ENCODE results near the gene SOX6.

SOX6 gene

DNA sequence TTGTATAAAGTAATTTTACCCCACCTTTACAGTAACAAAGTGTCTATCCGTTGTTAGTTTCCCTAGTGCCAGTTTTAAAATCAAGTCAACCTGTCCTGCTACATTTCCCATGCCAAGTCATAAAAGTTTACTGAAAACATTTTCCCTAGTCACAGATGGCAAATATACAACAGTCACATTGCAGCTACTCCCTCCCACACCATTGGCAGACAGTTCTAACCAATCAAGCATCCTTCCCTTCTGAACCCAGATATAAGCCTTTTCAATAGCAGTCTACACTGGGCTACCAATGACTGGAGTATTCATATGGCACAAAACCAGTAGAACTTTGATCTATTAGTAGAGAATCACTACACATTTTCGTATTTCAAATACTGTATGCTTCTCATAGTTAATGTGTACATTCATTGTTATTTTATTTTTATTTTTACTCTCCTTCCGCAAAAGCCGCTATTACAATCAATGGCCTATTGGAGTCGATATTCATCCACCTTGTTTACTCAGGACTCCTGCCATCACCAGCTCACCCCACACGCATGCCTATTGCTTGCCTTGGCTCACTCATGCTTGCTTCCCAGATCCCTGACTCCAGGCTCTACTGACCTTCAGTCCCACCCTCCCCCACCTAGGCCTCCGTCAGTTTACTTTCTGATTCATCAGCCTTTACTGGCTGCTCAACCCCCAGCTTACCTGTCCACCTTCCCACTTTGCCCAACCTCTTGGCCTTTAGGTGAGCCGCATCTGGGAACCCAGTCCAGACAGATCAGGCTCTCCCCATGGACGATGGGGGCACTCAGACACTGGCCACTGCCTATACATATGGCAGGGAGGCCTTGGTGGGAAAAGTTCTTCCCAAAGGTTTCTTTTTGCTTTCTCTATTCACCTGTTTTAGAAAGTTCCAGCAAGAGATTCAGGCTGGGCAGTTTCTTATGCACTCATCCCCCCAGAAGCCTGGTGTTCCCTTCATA, 408.4 kb downstream of the SOX6 start:
- Histone ChIP-seq H4K20me1 (ENCODE audit: insufficient read depth, low read length) (no peaks in the 10 kb centered on the region), H3K9me3 (replicated peaks; ENCODE audit: insufficient read depth, low read length) (no peaks in the 10 kb centered on the region), H3F3A (ENCODE audit: insufficient read depth, low read length) (no peaks in the 10 kb centered on the region), H3K4me3 (ENCODE audit: low read length) (no peak overlapping the region), H3K9ac (ENCODE audit: low read length) (no peak overlapping the region), H3K79me2 (ENCODE audit: low read length) (no peaks in the 10 kb centered on the region), H2AFZ (ENCODE audit: low read length) (no peak overlapping the region), H3K4me2 (ENCODE audit: low read depth, low read length) (no peak overlapping the region), H3K36me3 (replicated peaks; ENCODE audit: insufficient read depth, low read length) (no peaks in the 10 kb centered on the region), H3K27me3 (replicated peaks; ENCODE audit: insufficient read depth, low read length) (no peaks in the 10 kb centered on the region), H3K27ac (ENCODE audit: low read length) (no peak overlapping the region), H3K4me1 (ENCODE audit: low read length) (no peaks in the 10 kb centered on the region), H3K9me2 (replicated peaks; ENCODE audit: insufficient read depth, low read length) (no peaks in the 10 kb centered on the region)
- TF ChIP-seq EZH2 (optimal IDR thresholded peaks at IDR 0.05; ENCODE audit: low read depth, low read length) (no peak), EZH2phosphoT487 (IDR thresholded peaks at IDR 0.05; ENCODE audit: low read length) (no peak)
- TF ChIP-seq, protein P1, sequence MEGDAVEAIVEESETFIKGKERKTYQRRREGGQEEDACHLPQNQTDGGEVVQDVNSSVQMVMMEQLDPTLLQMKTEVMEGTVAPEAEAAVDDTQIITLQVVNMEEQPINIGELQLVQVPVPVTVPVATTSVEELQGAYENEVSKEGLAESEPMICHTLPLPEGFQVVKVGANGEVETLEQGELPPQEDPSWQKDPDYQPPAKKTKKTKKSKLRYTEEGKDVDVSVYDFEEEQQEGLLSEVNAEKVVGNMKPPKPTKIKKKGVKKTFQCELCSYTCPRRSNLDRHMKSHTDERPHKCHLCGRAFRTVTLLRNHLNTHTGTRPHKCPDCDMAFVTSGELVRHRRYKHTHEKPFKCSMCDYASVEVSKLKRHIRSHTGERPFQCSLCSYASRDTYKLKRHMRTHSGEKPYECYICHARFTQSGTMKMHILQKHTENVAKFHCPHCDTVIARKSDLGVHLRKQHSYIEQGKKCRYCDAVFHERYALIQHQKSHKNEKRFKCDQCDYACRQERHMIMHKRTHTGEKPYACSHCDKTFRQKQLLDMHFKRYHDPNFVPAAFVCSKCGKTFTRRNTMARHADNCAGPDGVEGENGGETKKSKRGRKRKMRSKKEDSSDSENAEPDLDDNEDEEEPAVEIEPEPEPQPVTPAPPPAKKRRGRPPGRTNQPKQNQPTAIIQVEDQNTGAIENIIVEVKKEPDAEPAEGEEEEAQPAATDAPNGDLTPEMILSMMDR (IDR thresholded peaks at IDR 0.05; ENCODE audit: low read length): no peak
- DNase-seq: no peak

DNA sequence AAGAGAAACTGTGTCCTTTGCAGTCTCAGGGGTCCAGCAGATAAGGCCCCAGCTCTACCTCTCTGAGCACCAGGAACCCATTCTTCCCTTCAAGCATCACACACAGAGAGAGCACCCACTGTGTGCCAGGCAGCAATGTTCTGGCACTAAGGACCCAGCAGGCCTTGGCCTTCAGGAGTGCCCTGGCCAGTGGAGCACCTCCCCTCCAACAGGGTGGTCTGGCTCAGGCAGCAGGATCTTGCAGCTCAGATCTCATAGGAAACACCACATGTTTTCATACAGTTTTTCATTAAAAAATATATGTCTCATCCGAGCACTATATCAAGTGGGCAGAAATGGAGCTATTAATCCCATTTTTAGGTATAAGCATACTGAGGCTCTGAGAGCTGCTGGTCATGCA, 410.6 kb downstream of the SOX6 start:
- Histone ChIP-seq H3K27ac (ENCODE audit: low read length) (no peak overlapping the region), H4K20me1 (ENCODE audit: insufficient read depth, low read length) (no peaks in the 10 kb centered on the region), H3K9me2 (replicated peaks; ENCODE audit: insufficient read depth, low read length) (no peaks in the 10 kb centered on the region), H3K36me3 (replicated peaks; ENCODE audit: insufficient read depth, low read length) (no peaks in the 10 kb centered on the region), H3K9ac (ENCODE audit: low read length) (no peak overlapping the region), H3F3A (ENCODE audit: insufficient read depth, low read length) (no peaks in the 10 kb centered on the region), H3K4me1 (ENCODE audit: low read length) (no peaks in the 10 kb centered on the region), H3K79me2 (ENCODE audit: low read length) (no peaks in the 10 kb centered on the region), H2AFZ (ENCODE audit: low read length) (no peak overlapping the region), H3K9me3 (replicated peaks; ENCODE audit: insufficient read depth, low read length) (no peaks in the 10 kb centered on the region), H3K27me3 (replicated peaks; ENCODE audit: insufficient read depth, low read length) (no peaks in the 10 kb centered on the region), H3K4me2 (ENCODE audit: low read depth, low read length) (no peak overlapping the region), H3K4me3 (ENCODE audit: low read length) (no peak overlapping the region)
- TF ChIP-seq, protein P1 (IDR thresholded peaks at IDR 0.05; ENCODE audit: low read length): no peak
- TF ChIP-seq EZH2 (optimal IDR thresholded peaks at IDR 0.05; ENCODE audit: low read depth, low read length) (no peak), EZH2phosphoT487 (IDR thresholded peaks at IDR 0.05; ENCODE audit: low read length) (no peak)
- DNase-seq: no peak

DNA sequence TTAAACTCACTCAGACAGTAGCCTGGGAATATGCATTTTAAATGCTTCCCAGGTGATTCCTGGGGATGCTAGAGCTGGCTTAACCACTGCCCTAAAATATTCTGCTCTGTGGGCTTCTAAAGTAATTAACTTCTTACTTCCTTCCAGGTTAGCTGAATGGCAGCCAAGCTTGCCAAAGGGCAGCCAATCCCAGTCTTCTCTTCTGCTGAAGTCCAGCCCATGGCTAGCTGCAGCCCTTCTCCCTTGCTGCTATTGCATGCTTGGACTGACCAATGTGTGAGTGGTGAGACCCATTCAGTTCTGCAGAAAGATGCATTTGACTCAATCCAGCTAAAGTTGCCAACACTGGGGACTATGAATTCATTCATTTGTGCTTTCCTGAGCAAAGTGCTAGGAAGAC, 411.9 kb downstream of the SOX6 start:
- no peak for DNase-seq
- H4K20me1 ChIP-seq (ENCODE audit: insufficient read depth, low read length): no peaks in the 10 kb centered on the region
- H3K4me3 ChIP-seq (ENCODE audit: low read length): no peak overlapping the region
- H3K4me1 ChIP-seq (ENCODE audit: low read length): no peaks in the 10 kb centered on the region
- H3K9me2 ChIP-seq (replicated peaks; ENCODE audit: insufficient read depth, low read length): no peaks in the 10 kb centered on the region
- no peak overlapping the region for H3K27ac ChIP-seq (ENCODE audit: low read length)
- TF ChIP-seq EZH2phosphoT487 (IDR thresholded peaks at IDR 0.05; ENCODE audit: low read length): no peak
- no peak for TF ChIP-seq EZH2 (optimal IDR thresholded peaks at IDR 0.05; ENCODE audit: low read depth, low read length)
- TF ChIP-seq, protein P1 (IDR thresholded peaks at IDR 0.05; ENCODE audit: low read length): no peak
- H3K4me2 ChIP-seq (ENCODE audit: low read depth, low read length): no peak overlapping the region
- H3K79me2 ChIP-seq (ENCODE audit: low read length): no peaks in the 10 kb centered on the region
- H3K27me3 ChIP-seq (replicated peaks; ENCODE audit: insufficient read depth, low read length): no peaks in the 10 kb centered on the region
- no peaks in the 10 kb centered on the region for H3K36me3 ChIP-seq (replicated peaks; ENCODE audit: insufficient read depth, low read length)
- H2AFZ ChIP-seq (ENCODE audit: low read length): no peak overlapping the region
- H3K9ac ChIP-seq (ENCODE audit: low read length): no peak overlapping the region
- H3F3A ChIP-seq (ENCODE audit: insufficient read depth, low read length): no peaks in the 10 kb centered on the region
- H3K9me3 ChIP-seq (replicated peaks; ENCODE audit: insufficient read depth, low read length): no peaks in the 10 kb centered on the region

All from MM.1S (cell line).